ENCODE results near the gene ITM2C. TPM values are rescaled to one million over a fixed set of nuclear protein-coding genes. Genes with fewer than 3 reads are reported as not detected.

ITM2C gene
- total and polyA plus RNA-seq, 2 donors (not counting 1 experiment from before 2014, with no cell fraction given), result 36.9 to 62.8 TPM

- CTCF ChIA-PET, result interaction anchor here (1.2 to 2.6 kb wide), 2 partner anchors 11 to 50 kb away, joined by 4 to 21 read pairs; partner anchors contain the start of gene ITM2C
- 88% methylated on average over 11 of the region's 11 CpGs for WGBS (ENCODE audit: insufficient coverage)
- no peaks in the 10 kb centered on the region for H3K9me3 Mint-ChIP-seq (ENCODE audit: insufficient read depth)
- H3K4me1 ChIP-seq (ENCODE audit: control insufficient read depth in 2 of 2, insufficient read depth in 2 of 2, low read length in 2 of 2), result peaks cover 96 to 100% of the 10 kb centered on the region in 2 donors
- DNase-seq, result no peak
- peak overlapping the region; percentile 90 to 99 for H3K27ac ChIP-seq (ENCODE audit: low read length in 2 of 2)
- H3K9ac ChIP-seq (ENCODE audit: low read length), result peak overlapping the region; percentile 59
- H3K79me2 ChIP-seq (ENCODE audit: control insufficient read depth, insufficient read depth, low read length), result peaks cover 47% of the 10 kb centered on the region
- H3K9me3 ChIP-seq (ENCODE audit: control extremely low read depth in 1 of 3, control insufficient read depth in 2 of 3, insufficient read depth in 1 of 3, low read length in 2 of 3), result peaks cover 0 to 7% (median 0%) of the 10 kb centered on the region in 3 donors
- peaks cover 0 to 21% of the 10 kb centered on the region in 2 experiments for H3K36me3 ChIP-seq (replicated peaks in 1 of 2; ENCODE audit: control extremely low read depth in 1 of 2, control insufficient read depth in 1 of 2, extremely low read depth in 1 of 2, insufficient read depth in 2 of 2, low read length in 1 of 2)
- H3K4me3 Mint-ChIP-seq, result peak overlapping the region; percentile 80
- H3K27ac Mint-ChIP-seq, result peak overlapping the region; percentile 87
- H4K20me1 ChIP-seq (ENCODE audit: control insufficient read depth, insufficient read depth, low read length, poor library complexity, severe bottlenecking), result no peaks in the 10 kb centered on the region
- TF ChIP-seq CTCF (IDR thresholded peaks at IDR 0.05) (no peak), EZH2 (IDR thresholded peaks at IDR 0.05; ENCODE audit: borderline replicate concordance, insufficient read depth, low read depth, low read length, poor library complexity, severe bottlenecking) (no peak)
- H2AFZ ChIP-seq (ENCODE audit: insufficient read depth, low read depth, low read length, poor library complexity, severe bottlenecking), result no peak overlapping the region
- POLR2A ChIA-PET, result interaction anchor here (1.1 kb wide), 1 partner anchor 10 kb away, joined by 3 read pairs; the partner anchor contains the start of gene ITM2C
- H3K4me3 ChIP-seq (ENCODE audit: control extremely low read depth in 1 of 5, extremely low read depth in 1 of 5, insufficient read depth in 1 of 5, low read depth in 2 of 5, low read length in 4 of 5), result peak overlapping the region in 1 of 5 experiments; percentile 57
- intact Hi-C loops (cut with micrococcal nuclease), result loop anchor here (10.0 kb wide), 1 partner anchor 520 kb away; the partner anchor contains the start of gene B3GNT7
- no peaks in the 10 kb centered on the region for H3K27me3 ChIP-seq (replicated peaks in 1 of 4; ENCODE audit: control extremely low read depth in 1 of 4, control insufficient read depth in 3 of 4, insufficient read depth in 4 of 4, low read length in 3 of 4)
- no peaks in the 10 kb centered on the region for H3K27me3 Mint-ChIP-seq
- peaks cover 72% of the 10 kb centered on the region for H3K4me1 Mint-ChIP-seq
- peak overlapping the region; percentile 85 for H3K4me2 ChIP-seq (replicated peaks; ENCODE audit: low read depth, low read length, poor library complexity, severe bottlenecking)
- ATAC-seq (ENCODE audit: low read depth), result no peak
Measured at GRCh38 chr2:230874456-230874855, 9.7 kb downstream of the ITM2C start.

DNA sequence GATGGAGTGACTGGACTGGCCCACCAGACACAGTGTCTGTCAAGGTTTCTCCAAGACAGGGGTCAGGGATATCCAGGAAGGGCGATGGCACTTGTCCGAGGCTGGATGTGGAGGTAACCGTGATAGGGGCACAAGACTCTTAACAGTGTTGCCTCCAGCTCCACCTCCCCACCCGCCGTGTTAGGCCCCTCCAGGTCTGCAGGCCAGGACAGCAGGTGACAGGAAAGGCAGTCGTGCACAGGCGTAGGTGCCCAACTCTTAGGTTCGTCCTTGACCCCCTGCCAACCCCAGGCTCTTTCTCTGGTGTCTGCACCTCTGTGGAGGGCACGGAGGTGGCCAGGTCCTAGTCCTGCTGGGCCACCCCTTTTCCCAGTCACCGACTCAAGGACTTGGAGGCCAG is 10.1 kb downstream of the ITM2C start:
- H3K79me2 ChIP-seq (ENCODE audit: control insufficient read depth, insufficient read depth, low read length), result peaks cover 42% of the 10 kb centered on the region
- Mint-ChIP-seq H3K27me3 (no peaks in the 10 kb centered on the region), H3K27ac (peak overlapping the region; percentile 87), H3K4me1 (peaks cover 72% of the 10 kb centered on the region), H3K4me3 (peak overlapping the region; percentile 80), H3K9me3 (ENCODE audit: insufficient read depth) (no peaks in the 10 kb centered on the region)
- peak overlapping the region; percentile 85 for H3K4me2 ChIP-seq (replicated peaks; ENCODE audit: low read depth, low read length, poor library complexity, severe bottlenecking)
- no peak overlapping the region for H2AFZ ChIP-seq (ENCODE audit: insufficient read depth, low read depth, low read length, poor library complexity, severe bottlenecking)
- intact Hi-C loops (cut with micrococcal nuclease), result loop anchor here (10.0 kb wide), 1 partner anchor 520 kb away; the partner anchor contains the start of gene B3GNT7
- no peaks in the 10 kb centered on the region for H3K27me3 ChIP-seq (replicated peaks in 1 of 4; ENCODE audit: control extremely low read depth in 1 of 4, control insufficient read depth in 3 of 4, insufficient read depth in 4 of 4, low read length in 3 of 4)
- POLR2A ChIA-PET, result no interaction called here
- WGBS (ENCODE audit: insufficient coverage), result 93% methylated on average over 10 of the region's 10 CpGs
- peaks cover 0 to 7% (median 0%) of the 10 kb centered on the region in 3 donors for H3K9me3 ChIP-seq (ENCODE audit: control extremely low read depth in 1 of 3, control insufficient read depth in 2 of 3, insufficient read depth in 1 of 3, low read length in 2 of 3)
- peak overlapping the region; percentile 90 to 99 for H3K27ac ChIP-seq (ENCODE audit: low read length in 2 of 2)
- no peak overlapping the region for H3K4me3 ChIP-seq (ENCODE audit: control extremely low read depth in 1 of 5, extremely low read depth in 1 of 5, insufficient read depth in 1 of 5, low read depth in 2 of 5, low read length in 4 of 5)
- TF ChIP-seq CTCF (IDR thresholded peaks at IDR 0.05), result no peak
- no peak for TF ChIP-seq EZH2 (IDR thresholded peaks at IDR 0.05; ENCODE audit: borderline replicate concordance, insufficient read depth, low read depth, low read length, poor library complexity, severe bottlenecking)
- no peaks in the 10 kb centered on the region for H4K20me1 ChIP-seq (ENCODE audit: control insufficient read depth, insufficient read depth, low read length, poor library complexity, severe bottlenecking)
- CTCF ChIA-PET, result no interaction called here
- peaks cover 0 to 24% of the 10 kb centered on the region in 2 experiments for H3K36me3 ChIP-seq (replicated peaks in 1 of 2; ENCODE audit: control extremely low read depth in 1 of 2, control insufficient read depth in 1 of 2, extremely low read depth in 1 of 2, insufficient read depth in 2 of 2, low read length in 1 of 2)
- H3K4me1 ChIP-seq (ENCODE audit: control insufficient read depth in 2 of 2, insufficient read depth in 2 of 2, low read length in 2 of 2), result peaks cover 92 to 96% of the 10 kb centered on the region in 2 donors
- ATAC-seq (ENCODE audit: low read depth), result no peak
- no peak overlapping the region for H3K9ac ChIP-seq (ENCODE audit: low read length)
- no peak for DNase-seq
